CD4-positive, alpha-beta T cell treated with Interleukin-6 at 100 ng/mL for 8 hours (primary cell): ENCODE measurements around the gene ZBTB20.

Source experiments
- DNase-seq: peaks from one replicate; pipeline ENCODE4 v3.0.0-alpha.2; 2020; ENCODE audit warnings: mixed read lengths, low spot score

Gene ZBTB20

DNA sequence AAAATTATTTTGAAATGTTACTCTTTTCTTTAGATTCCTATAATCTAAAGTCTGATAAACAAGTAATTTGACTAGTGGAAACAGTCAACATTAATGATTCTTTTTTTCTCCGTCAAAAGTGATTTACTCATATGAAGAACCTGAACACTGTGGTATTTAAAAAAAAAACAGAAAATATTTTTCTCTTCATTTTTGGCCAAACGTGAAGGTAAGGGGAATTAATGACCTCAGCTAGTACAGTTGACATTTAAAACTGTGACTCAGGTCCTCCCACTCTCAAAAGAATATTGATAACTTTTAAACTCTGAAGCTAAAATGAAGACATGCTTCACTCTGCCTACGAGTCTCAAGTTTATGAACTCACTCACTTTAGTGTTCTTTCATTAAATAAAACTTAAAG lies 818.7 kb downstream of the ZBTB20 start:
- no peak for DNase-seq

DNA sequence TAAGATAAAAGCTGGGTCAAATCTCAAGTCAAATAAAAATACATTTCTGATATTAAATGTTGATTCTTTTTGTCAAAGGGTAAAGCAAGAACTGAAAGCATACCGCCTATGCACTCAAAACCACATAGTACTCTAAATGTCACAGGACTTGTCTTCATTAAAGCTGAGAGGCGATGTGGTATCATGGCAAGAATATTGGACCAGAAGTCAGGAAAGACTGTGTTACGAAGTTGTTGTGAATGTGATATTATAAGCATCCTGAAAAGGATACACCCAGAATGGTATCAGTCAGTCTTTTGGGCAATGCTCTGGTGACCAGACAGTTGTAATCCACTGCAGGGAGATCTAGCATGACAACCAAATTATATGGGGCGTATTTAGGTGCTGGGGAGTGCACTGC lies 819.4 kb downstream of the ZBTB20 start:
- no peak for DNase-seq

DNA sequence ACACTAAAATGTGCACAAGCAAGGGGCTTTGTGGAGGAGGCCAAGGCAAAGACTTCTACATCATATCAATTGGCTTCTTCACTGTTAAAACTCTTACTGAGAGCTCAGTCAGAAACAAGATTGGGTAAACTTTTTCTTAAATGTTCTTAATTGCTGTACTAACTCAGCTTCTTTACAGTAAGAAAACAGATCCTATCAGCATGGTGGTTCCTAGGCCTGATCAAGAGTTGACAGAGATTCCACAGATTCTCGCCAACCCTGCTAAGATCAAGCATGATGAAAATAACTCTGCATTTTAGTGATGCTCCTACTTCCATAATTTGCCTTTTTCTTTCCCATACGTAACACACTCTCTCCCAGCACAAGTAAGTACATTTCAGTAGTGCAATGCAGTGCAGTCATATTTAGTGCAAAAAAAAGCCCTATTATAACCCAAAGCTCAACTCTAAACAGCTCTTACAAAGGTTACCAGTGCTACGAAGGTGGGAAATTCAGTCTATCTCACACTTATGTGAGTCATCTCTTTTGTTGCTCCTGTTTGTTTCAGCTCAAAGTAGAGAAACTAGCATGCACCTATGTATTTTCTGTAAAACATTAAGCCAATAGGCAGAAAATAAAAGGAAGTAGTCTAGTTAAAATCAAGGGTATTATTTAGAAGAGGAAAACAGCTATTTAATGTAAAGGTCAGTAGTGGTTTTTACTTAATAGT lies 823.4 kb downstream of the ZBTB20 start:
- no peak for DNase-seq

DNA sequence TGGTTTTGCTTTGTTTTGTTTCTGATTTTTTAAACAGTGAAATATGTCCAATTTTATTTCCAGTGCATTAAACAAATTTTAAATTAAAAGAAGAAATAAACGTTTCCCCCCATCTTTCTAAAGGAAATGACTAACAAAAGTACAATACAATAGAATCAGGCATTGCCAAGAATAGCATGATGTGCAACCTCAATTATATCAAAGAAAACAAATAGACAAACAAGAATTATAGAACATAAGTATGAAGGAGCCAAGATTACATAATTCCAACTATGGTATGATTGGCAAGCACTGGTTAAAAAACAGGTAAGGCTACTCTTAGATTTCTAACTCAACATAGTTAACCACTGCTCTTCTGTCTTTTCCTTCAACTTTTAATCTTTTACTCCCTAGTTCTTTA lies 826.8 kb downstream of the ZBTB20 start:
- DNase-seq: no peak

DNA sequence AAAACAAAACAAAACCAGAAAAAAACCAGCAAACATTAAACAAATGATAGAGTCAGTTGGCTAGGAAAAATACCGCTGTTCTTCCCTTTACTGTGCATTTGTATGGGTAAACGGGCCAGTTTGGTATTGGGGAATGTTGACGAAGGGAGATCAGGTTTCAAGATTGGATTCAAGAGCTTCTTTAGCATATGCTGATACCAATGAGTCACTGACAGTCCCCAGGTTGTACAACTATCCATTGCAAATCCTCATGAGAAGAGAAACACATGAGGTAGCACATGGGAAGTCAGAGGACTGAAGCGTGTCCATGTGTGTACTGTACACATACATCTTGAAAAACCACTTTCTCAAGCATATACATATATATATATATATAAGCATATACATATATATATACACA lies 827.6 kb downstream of the ZBTB20 start:
- no peak for DNase-seq

DNA sequence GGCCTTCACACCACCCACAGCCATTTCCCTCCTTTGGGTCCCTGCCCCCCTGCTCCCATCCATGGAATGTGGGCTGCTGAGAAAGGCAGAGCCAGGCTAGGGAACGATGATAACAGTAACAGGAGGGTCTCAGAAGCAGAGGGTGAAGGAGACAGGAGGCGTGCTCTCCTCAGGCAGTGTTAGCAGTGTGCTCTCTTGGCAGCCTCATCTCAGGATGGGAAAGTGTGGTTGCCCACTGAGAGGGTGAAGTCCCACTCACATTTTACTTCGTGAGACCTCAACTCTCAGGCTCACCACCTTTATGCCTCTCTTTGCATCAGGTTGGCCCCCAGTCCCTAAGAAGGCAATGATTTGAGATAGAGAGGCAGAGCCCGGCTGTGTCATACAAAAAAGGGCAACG lies 828.8 kb downstream of the ZBTB20 start:
- DNase-seq: no peak

DNA sequence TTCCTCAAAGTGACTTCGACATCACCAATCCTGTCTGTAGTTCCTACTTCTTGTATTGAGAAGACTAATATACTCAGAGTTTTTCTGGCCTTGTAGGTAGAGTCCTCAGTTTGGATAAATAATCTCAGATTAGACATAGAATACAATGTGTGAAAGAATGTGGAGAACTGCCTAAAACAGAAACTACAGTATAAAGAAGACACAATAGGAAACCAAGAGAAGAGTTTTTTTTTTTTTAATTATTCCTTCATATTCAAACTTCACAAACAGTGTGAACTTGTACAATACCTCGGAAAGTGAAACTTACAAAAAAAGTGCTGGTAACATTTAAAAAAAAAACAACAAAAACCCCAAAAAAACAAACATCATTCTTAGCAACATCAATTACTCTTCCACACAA lies 832.8 kb downstream of the ZBTB20 start:
- no peak for DNase-seq

- no peak for DNase-seq
Measured at GRCh38 chr3:114313426-114313825, 833.7 kb downstream of the ZBTB20 start.

DNA sequence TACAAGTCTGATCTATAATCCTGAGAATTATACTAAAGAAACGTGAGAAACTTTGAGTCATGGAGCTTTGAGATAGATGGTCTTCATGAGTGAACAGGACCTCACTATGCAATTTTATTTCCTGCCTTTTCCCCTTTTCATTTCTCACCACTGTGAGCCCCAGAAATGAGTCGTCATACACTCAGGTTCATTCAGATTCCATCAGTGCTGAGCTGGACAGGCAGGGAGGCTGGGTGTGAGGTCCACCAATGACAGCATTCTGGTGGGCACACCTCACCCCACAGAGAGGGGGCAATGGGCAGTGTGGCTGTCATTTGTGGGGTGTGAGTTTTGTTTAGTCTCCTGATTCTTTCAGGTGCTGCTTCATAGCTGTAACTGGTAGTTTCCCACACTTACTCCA lies 836.4 kb downstream of the ZBTB20 start:
- no peak for DNase-seq

DNA sequence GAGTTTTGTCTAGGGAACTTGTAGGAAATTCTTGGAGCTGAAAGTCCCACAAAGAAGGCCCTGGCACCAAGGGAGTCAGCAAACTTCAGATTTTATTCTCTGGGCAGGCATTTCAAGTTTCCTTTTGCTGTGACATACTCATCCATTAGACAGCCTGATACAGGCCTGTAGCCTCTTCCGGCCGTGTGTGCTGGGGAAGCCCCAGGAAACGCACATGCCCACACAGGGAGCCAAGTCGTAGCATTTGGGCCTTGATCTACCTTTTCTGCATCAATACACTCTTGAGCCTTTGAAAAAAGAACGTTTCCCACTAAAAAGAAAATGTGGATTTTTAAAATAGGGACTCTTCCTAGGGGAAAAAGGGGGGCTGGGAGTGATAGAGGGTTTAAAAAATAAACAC lies 838.3 kb downstream of the ZBTB20 start:
- peak; percentile 75 for DNase-seq

DNA sequence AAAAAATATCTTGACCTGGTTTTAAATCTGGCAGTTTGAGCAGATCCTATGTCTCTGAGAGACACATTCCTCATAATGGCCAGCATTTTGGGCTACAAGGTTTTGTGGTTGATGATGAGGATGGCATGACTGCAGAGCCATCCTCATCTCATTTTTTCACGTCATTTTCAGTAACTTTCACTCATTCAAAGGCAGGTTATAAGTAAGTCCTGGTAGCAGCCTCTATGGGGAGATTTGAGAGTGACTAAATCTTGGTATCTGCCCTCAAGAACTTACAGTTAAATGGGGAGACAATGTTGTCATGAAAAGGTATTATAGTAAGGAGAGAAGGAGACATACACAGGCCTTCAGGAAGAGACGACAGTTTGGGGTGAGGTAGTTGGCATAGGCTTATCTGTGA lies 838.7 kb downstream of the ZBTB20 start:
- no peak for DNase-seq

GRCh38 chr3:114307832-114308231 lies 839.3 kb downstream of the ZBTB20 start:
- no peak for DNase-seq

GRCh38 chr3:114307222-114307830 lies 839.8 kb downstream of the ZBTB20 start:
- DNase-seq: peak; percentile 51

DNA sequence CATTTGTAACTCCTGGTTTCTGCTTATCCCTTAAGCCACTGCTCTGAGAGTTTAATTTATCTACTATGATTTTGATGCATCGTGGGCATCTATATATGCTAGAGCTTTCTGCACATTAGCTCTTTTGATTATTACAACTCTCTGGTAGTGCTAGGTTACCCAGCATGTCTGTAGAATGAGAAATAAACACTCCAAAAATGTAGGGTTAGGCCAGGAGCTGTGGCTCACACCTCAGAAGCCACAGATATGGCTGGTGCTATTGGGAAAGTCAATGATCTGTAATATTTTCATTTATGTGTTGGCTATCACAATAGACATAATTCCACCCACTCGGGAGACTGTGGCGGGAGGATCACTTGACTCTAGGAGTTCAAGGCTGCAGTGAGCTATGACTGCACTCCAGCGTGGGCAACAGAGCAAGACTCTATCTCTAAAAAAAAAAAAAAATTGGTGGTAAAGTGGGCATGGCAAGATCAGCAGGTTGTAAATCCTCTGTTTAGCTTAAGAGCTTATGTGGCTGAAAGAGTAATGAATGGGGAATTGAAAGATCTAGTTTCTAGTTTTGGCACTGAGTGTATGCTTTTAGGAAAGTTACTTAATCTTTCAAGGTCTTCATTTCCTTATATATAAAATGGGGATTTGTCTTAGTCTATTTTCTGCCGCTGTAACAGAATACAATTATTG lies 847.0 kb downstream of the ZBTB20 start:
- DNase-seq: no peak

GRCh38 chr3:114299421-114299820 lies 847.7 kb downstream of the ZBTB20 start:
- peak; percentile 43 for DNase-seq

DNA sequence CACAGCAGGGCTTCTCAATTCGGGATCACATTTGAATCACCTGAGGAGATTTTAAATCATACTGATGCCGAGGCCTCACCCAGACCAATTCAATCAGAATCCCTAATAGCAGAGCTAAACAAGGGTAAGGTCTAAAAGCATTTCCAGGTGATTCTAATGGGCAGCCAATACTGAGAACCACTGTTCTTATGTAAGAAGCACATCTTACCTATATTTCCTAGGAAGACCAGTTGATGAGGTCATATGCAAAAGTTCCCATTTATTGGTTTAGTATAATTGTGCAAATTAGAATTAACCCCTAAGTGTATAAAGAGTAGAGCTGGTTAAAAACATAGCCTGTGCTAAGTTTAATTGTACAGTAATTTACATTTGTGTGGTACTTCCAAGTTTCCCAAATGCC lies 851.1 kb downstream of the ZBTB20 start:
- DNase-seq: no peak

- DNase-seq: no peak
Measured at GRCh38 chr3:114294940-114295480, 852.1 kb downstream of the ZBTB20 start.

DNA sequence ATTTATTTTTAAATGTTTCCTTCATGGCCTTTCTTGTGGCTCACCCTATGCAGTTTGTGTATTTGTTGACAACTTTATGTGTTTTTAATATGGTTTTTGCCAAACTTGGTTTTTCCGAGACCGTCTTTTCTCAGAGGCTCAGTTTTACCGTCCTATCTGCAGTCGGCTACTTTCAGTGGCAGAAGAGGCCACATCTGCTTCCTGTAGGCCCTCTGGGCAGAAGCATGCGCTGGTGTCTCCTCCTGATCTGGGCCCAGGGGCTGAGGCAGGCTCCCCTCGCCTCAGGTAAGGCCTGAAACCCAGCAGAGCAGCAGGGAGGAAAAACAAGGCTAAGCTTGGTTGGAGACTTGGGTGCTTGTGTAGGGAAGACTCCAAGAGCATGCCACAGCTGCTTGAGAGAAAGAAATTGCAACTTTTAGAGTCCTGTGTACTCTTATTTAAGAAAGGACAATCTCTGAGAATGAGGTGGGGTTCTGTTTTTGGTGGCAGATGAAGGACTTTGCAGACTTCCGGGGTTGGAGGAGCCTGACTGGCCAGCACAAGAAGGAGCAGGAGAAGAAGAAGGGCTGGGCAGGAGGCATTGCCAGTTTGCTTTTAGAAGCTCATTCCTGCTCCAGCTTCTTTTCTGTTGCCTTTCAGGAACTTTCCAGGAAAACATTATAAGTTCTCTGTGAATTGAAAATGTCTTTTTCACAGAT lies 853.1 kb downstream of the ZBTB20 start, which contains the start of gene TIGIT:
TSS of gene TIGIT (plus strand) at position 191 of the 698 bp plus-strand sequence. CDS start at position 225, 34 bp downstream.
- no peak for DNase-seq

DNA sequence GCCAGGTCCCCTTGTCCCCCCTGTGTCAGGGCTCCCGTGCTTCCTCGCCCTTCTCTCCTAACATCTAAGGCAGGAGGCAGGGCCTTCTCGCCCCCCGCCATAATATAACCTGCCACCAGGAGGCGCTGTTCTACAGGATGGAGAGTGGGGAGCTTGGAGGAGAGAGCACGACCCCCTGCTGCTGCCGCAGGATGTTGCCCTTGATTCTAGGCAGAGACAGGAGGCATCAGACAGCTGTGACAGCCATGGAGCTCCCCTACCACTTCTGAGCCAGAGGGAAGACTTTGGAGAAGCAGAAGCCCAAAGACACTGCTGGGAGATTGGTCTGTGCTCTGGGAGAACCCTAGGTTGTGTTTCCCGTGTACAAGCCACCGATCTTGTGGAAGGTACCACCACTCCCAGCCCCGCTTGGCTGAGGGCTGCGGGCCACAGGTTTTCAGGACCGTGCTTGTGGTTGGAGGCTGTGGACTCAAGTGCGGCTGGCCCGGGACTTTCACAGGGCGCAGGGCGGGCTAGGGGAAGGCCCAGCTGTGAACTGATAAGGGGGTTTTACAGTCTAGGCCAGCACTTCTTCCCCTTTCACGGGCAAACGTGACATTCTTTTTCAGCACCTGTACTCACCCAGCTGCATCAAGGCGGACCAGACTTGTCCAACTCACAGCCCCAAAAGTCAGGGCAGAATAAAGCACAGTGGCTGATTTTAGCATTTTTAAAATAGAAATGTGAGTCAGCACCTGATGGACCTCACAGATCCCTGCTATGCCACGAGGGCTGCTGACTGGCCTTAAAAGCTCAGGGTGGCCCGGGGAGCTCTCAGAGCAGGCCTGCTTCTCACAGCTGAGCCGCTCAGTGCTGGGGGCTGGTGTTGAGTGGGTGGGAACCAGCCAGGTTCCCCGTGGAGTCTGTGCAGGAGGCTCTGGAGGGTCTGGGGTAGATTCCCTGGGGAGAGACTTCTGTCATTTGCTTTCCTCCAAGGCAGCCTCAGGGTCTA lies 855.9 kb downstream of the ZBTB20 start:
- DNase-seq: peak; percentile 86

GRCh38 chr3:114286266-114286665 lies 860.8 kb downstream of the ZBTB20 start:
- no peak for DNase-seq

DNA sequence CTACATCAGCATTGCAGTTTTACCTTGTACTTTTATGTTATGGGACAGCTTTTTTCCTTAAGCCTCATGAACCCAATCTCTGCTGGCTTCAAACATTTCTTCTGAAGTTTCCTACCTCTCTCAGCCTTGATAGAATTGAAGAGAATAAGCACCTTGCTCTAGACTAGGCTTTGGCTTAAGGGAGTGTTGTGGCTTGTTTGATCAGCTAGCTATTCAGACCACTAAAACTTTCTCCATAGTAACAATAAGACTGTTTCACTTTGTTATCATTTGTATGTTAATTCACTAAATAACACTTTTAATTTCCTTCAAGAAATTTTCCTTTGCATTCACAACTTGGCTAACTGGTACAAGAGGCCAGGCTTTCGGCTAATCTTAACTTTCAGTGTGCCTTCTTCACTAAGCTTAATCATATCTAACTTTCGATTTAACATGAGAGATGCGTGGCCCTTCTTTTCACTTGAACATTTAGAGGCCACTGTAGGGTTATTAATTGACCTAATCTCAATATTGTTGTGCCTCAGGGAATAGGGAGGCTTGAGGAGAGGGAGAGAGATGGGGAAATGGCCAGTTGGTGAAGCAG lies 861.3 kb downstream of the ZBTB20 start:
- DNase-seq: no peak
